Activated CD8-positive, alpha-beta memory T cell treated with anti-CD3 and anti-CD28 coated beads for 36 hours (primary cell): ENCODE data around the gene RAPGEF4. TPM values are rescaled to one million over a fixed set of nuclear protein-coding genes. Genes with fewer than 3 reads are reported as not detected.
"Not testable (repeated sequence)": the region's sequence is repeated elsewhere in the genome, so short reads cannot be mapped to it uniquely, and the experiment has no call there.

Experiments used
- CTCF ChIA-PET: fragments of 350-600 bp; sonication (Branson Sonifier 250); formaldehyde crosslinking; loops from one replicate; lab custom pipeline; 2021; ENCODE audit warnings: antibody characterized with exemption; lab: Charles Lee
- POLR2A ChIA-PET: fragments of 350-600 bp; sonication (Branson Sonifier 250); formaldehyde crosslinking; loops from one replicate; lab custom pipeline; 2021; ENCODE audit warnings: antibody characterized with exemption; lab: Charles Lee
- total RNA-seq, 2 experiments: library from RNA; stranded (reverse); gene quantifications; one replicate each; pipeline ENCODE4 v1.2.3, GENCODE V29; 2021

RAPGEF4 gene
- total RNA-seq, 2 experiments from 2014 or later, result not detected

DNA sequence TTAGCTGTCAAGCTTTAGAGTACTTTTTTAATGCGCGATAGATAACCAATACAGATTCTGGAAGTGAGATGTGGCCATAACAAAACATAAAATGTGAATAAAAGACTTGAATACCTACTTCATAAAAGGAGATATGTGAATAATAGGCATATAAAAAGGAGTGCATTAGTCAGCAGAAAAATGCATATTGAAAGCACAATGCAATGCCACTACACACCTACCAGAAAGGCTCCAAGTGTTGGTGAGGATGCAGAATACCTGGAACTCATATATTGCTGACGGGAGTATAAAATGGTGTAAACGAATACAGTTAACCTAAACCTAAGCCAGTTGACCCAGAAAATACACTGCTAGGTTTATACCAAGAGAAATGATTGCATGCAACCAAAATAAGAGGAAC lies 10.9 kb upstream of the RAPGEF4 start:
- CTCF ChIA-PET, result no interaction called here
- POLR2A ChIA-PET, result no interaction called here

DNA sequence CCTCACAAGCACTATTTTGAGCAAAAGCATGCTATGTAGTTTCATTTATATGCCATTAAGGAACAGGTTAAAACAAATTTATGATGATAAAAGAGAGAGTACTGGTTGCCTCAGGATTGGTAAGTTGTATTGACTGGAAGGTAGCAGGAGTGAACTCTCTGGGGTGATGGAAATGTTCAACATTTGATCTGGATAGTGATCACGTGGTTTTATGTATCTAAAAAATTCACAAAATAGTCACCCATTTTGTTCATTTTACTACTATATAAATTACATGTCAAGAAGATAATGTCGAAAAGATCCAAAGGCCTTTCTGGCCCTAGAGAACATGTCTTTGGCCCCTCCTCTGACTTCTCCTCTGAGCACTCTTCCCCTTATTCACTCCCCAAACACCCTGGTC lies 10.4 kb upstream of the RAPGEF4 start:
- ChIA-PET POLR2A (no interaction called here), CTCF (no interaction called here)

DNA sequence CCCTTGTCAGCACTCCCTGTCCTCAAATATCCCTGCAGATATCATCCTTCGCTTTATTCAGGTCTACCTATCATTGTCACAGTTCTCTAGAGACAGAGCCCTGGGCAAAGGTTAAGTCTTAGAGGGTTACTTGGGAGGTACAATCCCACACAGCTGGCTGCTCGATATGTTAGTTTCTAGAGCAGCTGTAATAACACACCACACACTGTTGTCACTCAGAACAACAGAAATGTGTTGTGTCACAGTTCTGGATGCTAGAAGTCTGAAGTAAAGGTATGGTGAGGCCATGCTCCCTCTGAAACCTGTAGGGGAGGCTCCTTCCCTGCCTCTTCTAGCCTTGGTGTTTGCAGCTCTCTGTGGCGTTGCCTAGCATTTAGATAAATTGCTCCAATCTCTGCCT lies 9.9 kb upstream of the RAPGEF4 start:
- POLR2A ChIA-PET, result no interaction called here
- CTCF ChIA-PET, result no interaction called here

DNA sequence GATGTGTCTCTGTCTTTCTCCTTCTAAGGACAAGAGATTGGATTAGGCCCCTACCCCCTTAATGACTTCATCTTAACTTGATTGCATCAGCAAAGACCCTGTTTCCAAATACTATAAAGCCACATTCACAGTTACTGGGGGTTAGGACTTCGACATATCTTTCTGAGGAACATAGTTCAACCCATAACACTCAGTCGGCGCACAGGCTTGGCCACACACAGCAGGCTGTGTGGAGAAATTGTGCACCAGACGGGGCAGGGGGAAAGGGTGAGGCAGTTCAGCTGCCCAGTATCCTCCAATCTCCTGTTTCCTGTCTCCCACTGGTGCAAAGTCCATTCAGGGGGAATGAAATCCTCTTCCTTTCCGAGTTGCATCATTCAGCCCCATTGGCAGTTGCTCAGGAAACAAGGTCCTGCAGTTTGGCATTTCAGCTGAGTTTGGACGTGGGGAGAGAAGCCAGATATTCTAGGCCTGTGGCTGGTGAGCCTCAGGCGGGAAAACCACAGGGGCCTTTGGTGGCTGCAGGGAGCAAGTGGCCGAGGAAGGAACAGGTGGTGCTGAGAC lies 9.4 kb upstream of the RAPGEF4 start:
- ChIA-PET POLR2A (no interaction called here), CTCF (no interaction called here)

DNA sequence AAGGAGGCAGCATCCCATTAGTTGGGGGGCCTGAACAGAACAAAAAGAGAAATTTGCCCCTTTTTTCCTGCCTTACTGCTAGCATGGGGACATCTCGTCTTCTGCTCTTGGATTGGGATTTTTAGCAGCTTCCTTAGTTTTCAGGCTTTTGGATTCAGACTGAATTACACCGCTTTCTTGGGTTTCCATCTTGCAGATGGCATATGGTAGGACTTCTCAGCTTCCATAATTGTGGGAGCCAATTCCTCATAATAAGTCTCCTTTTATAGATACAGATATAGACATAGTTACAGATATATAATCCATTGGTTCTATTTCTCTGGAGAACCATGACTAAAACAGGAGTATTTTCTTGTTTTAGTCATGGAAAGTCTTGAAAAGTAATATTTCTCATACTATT lies 5.2 kb upstream of the RAPGEF4 start:
- ChIA-PET CTCF (no interaction called here), POLR2A (no interaction called here)

DNA sequence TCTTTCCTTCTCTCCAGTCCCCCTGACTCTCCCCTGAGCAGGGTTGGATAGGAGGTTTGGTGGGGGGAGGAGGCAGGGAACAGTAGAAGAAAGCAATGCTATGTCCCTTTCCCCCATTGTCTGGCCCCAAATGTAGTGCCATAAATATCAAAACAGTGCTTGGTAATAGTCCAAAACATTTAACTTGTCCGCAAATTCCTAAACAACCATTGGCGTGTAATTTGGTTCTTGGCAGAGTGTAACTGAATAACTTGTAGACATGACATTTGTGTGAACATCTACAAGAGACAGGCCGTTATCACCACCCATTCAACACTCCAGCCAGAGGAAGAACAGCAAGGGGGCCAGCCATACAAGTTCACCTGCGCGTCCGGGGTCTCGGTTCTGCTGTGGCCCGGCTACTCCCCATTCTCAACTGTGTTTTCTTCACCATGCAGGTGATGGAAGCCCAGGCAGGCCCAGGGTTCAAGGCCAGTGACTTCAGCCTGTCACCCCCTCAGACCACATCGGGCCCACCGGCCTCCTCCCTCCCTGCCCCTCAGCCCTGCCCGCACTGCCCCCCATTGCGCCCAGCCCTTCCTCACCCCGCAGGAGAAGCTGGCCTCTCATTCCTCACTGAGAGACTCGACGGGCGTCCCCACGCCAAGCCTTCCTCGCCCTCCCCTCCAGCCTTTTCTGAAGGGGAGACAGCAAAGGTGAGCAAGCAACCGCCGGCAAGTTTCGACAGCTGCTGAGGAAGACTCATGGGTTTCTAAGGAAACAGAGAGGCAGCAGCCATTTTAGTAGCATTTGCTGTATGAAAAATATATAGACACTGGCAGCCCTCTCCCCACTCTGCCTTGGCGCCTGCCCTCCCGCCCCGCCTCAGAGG lies 699 bp upstream of the RAPGEF4 start:
- CTCF ChIA-PET, result no interaction called here
- POLR2A ChIA-PET, result no interaction called here

DNA sequence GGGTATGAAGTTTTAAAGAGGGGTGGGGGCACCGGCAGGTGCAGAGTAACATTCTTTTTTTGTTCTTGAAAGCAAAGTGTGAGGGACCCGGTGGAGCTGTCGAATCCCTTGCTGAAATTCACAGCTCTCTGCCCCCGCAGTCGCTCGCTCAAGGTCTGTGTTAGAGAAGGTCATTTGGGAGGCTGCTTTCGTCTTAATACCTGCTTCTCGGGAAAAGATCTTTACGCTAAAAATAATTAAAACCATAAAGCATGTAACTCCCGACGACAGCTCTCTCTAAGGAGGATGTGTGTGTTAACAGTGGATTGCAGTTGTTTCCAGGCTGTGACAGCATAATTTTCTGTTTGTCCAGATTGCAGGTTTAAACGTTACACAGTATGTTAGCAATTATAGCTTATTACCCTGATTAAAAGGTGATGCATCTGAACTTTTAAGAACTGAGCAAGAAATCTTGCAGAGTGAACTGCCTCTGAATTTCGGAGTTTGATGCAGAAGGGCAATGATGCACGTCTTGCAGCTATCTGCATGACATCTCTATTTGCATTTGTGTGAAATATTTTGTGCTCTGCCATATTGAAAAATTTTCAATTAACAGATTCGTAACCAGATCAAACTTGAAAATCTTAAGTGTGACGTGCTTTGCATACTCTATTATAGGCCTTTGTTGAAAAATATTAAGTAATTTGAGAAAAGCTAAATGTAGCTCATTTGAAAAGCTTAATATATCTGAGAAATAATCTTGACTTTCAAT lies 954 bp downstream of the RAPGEF4 start:
- POLR2A ChIA-PET, result no interaction called here
- CTCF ChIA-PET, result no interaction called here

DNA sequence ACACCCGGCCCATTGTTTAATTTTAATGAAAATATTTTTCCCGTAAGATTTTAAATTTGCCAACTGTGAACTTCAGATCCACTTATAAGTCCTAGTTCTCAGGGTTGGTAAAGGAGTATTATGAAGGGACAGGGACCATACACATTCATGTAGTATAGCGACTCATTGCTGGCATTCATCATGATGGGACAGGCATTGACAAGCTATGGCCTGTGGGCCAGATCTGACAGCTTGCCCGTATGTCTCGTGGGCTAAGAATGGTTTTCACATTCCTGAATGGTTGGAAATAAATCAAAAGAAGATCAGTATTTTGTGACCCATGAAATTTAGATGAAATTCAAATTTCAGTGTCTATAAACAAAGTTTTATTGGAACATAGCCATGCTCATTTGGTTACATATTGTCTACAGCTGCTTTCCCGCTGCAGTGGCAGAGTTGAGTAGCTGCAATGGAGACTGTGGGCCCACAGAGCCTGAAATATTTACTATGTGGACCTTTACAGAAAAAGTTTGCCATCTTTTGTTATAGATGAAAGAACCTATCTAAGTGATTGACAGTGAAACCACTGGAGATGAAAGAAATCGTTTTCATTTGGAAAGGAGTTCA lies 4.1 kb downstream of the RAPGEF4 start:
- ChIA-PET POLR2A (no interaction called here), CTCF (no interaction called here)

DNA sequence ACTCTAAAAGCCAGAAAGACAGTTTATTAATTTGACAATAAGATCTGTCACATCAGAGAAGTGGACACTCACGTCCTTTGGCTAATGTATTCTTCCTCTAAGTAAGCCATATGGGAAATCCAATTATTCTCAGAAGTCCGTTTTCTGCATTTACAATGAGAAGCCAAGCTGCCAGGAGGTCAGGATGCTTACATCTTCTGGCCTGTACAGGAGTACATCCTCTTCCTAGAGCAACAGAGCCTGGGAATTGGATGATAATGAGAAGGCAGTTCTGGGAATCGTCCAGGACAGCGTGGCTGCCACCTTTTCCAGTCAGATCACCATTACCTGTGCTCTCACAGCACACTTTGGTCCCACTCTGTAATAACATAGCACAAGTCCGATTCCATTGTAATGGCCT lies 5.2 kb downstream of the RAPGEF4 start:
- ChIA-PET CTCF (no interaction called here), POLR2A (no interaction called here)

DNA sequence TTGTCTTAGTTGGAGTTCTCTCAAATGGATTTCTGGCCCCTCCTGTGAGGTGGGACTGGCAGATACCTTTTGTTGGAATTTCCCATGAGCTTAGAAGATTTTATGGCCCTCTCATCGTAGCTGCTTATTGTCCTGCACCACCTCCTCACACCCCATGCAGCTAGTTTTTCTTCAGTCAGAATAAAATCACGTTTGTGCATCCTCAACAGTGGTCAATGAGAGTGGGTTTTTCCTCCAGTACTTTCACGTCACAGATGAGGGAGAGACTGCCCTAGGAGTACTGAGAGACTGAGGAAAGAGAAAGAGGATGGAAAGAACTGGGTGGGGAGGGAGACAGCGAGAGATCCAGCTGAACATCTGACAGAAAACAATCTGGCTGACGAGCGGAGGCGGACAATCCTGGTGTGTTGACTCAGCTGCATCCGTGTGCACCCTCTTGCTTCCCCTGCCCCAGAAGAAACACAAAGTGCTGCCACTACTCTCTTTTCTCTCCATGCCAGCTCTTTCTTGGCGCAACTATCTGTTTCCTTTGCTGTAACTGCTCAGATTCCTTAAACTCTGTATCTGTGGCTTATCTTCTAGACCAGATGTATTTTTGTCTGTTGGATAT lies 7.4 kb downstream of the RAPGEF4 start:
- POLR2A ChIA-PET, result no interaction called here
- CTCF ChIA-PET, result no interaction called here

DNA sequence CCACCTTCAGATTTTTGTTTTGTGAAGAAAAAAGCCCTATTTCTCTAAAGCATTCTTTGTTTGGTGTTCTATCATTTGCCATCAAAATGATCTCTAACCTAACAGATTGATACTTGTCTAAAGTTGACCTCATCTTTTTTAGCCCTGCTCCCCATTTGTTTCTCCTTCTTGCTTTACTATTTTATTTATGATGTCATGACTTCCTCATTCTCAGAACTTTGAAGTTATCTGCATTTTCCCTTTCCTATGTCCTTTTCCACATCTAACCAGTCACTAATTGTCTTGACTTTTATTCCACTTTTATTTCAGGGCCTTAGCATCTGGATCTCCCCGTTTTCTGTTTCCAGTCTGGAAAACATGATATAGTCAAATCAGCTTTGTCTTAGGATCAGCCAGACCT lies 8.3 kb downstream of the RAPGEF4 start:
- ChIA-PET CTCF (no interaction called here), POLR2A (no interaction called here)

DNA sequence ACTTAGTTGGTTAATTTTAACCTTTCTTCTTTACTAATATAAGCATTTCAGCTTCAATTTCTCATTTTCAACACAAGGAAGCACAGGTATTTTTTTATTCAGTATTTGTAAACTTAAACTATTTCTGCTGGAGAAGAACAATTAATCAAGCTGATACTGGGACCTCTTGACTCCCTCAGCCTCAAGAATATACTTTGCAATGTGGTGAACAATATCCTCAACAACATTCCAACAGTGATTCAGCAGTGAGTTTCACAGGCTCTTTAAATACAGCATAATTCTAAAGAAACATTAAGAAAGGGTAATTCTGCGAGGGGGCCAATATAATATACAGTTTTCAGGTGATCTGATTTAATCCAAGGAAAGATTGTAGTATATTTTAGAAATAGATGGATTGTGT lies 10.0 kb downstream of the RAPGEF4 start:
- ChIA-PET CTCF (no interaction called here), POLR2A (no interaction called here)

DNA sequence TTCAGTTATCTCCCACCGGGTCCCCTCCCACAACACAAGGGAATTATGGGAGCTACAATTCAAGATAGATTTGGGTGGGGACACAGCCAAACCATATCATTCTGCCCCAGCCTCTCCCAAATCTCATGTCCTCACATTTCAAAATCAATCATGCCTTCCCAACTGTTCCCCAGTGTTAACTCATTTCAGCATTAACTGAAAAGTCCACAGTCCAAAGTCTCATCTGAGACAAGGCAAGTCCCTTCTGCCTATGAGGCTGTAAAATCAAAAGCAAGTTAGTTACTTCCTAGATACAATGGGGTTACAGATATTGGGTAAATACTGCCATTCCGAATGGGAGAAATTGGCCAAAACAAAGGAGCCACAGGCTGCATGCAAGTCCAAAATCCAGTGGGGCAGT lies 12.9 kb downstream of the RAPGEF4 start:
- CTCF ChIA-PET, POLR2A ChIA-PET: not testable (repeated sequence)

DNA sequence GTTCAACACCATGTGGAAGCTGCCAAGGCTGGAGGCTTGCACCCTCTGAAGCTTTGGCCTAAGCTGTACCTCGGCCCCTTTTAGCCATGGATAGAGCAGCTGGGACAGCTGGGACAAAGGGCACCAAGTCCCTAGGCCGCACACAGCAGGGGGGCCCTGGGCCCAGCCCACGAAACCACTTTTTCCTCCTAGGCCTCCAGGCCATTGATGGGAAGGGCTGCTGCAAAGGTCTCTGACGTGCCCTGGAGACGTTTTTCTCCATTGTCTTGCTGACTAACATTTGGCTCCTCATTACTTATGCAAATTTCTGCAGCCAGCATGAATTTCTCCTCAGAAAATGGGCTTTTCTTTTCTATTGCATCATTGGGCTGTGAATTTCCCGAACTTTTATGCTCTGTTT lies 13.7 kb downstream of the RAPGEF4 start:
- CTCF ChIA-PET, result no interaction called here
- POLR2A ChIA-PET, result no interaction called here

DNA sequence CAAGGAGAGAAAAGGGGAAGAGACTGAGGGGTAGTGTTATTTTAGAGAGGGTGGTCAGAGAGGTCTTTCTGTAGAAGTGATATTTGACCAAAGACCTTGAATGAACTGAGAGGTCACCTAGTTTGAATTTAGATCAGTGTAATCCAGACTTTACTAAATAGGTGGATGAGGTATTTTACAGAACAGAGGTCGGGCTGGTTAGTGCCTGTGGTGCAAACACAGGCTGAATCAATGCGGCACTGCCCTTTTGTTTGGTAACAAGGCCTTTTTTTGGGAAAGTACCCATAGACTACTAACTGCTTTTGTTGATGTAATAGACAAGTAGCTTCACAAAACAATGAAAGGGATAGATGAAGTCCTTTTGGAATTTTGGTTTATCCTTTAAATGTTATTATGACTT lies 15.9 kb downstream of the RAPGEF4 start:
- ChIA-PET POLR2A (no interaction called here), CTCF (no interaction called here)

DNA sequence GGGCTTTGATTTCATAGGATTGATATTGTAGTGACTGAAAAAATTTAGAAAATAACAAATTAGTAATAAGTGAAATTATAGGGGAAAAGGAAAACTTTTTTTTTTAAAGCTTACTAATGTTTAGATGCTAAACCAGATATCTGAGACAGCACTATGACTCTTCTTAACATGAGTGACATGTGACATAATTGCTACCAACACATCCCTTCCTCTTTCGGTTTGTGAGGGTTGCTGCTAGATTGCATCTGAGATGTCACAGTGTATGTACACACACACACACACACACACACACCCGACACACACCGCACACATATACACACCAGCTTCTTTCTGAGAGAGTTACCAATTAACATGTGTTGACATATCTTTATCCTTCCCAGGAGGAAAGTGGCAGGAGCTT lies 18.0 kb downstream of the RAPGEF4 start:
- ChIA-PET POLR2A (no interaction called here), CTCF (no interaction called here)

DNA sequence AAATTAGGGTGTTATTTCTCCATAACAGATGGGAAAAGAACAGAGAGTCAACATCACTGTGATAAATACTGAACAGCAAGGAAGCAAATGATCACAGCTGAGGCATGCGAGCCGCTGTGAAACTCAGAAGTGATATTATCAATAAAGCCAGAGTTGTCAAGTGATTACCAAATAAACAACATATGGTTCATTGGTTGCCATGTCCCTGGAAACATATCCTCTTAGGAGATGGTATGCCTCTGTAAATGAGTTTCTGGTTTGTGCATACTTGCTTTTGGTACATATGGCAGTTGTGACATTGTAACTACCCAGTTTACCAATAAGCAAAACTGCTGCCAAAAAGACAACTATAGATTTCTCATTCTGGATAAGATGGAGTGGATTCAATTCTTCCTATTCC lies 23.8 kb downstream of the RAPGEF4 start:
- ChIA-PET CTCF (no interaction called here), POLR2A (no interaction called here)

DNA sequence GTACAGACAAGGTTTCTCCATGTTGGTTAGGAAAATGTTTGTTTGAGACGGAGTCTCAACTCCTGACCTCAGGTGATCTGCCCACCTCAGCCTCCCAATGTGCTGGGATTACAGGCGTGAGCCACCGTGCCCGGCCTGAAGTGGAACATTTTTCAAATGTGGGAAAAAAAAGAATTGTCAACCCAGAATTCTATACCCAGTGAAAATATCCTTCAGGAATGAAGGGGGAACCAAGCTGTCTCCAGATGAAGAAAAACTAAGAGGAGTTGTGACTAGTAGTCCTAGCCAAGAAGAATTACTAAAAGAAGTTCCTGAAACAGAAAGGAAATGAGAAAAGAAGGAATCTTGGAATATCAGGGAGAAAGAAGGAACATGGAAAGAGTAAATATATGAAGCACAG lies 25.7 kb downstream of the RAPGEF4 start:
- CTCF ChIA-PET, result no interaction called here
- POLR2A ChIA-PET, result no interaction called here

DNA sequence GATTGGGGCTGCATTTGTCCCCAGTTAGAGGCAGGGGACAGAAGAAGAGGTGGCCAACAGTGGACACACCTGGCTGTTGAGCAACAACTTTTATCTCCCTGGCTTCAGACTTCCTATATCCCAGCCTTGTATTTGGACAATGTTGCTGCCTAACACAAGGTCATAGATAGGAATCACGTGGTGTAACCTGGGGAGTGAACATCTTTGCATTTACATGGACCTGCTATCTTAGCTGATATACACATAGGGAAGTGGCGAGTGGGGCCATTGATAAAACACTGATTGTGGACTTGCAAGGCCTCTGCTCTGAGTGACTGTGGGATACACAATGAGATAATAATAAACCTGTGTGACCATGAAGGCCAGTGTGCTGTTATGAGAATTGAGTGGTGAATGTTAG lies 26.9 kb downstream of the RAPGEF4 start:
- CTCF ChIA-PET, result no interaction called here
- POLR2A ChIA-PET, result no interaction called here

DNA sequence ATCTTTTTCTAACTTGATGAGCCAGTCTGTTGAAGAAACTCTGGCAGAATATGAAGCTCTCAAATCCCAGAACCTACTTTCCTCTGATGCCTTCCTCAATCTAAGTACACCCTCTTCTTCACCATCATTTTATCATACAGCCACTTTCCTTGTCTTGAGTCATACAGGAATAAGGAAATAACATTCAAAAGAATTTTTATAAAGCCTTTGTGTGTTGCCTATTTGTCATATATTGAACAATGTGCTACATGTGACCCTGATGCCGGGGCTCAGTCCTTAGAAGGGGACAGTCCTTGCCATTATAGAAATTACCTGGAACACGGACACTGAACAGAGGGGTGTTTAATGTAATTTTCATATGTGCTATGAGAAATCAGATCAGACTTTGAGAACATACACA lies 27.4 kb downstream of the RAPGEF4 start:
- CTCF ChIA-PET, result no interaction called here
- POLR2A ChIA-PET, result no interaction called here
